ENCODE data around the gene SLC66A2.

- TF ChIP-seq CSDC2 (CRISPR knock-in tag; IDR thresholded peaks at IDR 0.05) (no peak), ZNF565 (CRISPR knock-in tag; conservative IDR thresholded peaks at IDR 0.05; ENCODE audit: low read depth) (no peak), ZFP30 (CRISPR knock-in tag; IDR thresholded peaks at IDR 0.05) (no peak), ZC3H10 (CRISPR knock-in tag; IDR thresholded peaks at IDR 0.05) (no peak), BACH2 (CRISPR knock-in tag; IDR thresholded peaks at IDR 0.05; ENCODE audit: borderline replicate concordance) (no peak)
Measured at GRCh38 chr18:79871026-79871390, 80.4 kb downstream of the SLC66A2 start.

All from SK-N-SH treated with all-trans-retinoic acid at 6 μM for 48 hours (cell line).